Activated CD8-positive, alpha-beta T cell treated with anti-CD3 and anti-CD28 coated beads for 36 hours (primary cell): Measurements from ENCODE around the gene CDH18. TPM values are rescaled to one million over a fixed set of nuclear protein-coding genes. Genes with fewer than 3 reads are reported as not detected.

ENCODE experiments used
- ATAC-seq: fragments of 200-7000 bp; cut with Tn5 transposase; one replicate; pipeline ENCODE4 v1.10.0; 2021; ENCODE audit warnings: mild to moderate bottlenecking, moderate library complexity
- CTCF ChIA-PET: fragments of 350-600 bp; sonication (Branson Sonifier 250); formaldehyde crosslinking; loops from one replicate; lab custom pipeline; 2021; ENCODE audit warnings: antibody characterized with exemption; lab: Charles Lee
- POLR2A ChIA-PET: fragments of 350-600 bp; sonication (Branson Sonifier 250); formaldehyde crosslinking; loops from one replicate; lab custom pipeline; 2021; ENCODE audit warnings: antibody characterized with exemption; lab: Charles Lee
- DNase-seq: peaks from one replicate; pipeline ENCODE4 v3.0.0-alpha.2; 2020
- H3K27ac Mint-ChIP-seq: one replicate; pipeline ENCODE4 v1.8.0; 2021; ENCODE audit warnings: mild to moderate bottlenecking, mixed read lengths
- H3K27me3 Mint-ChIP-seq: one replicate; pipeline ENCODE4 v1.8.0; 2021; ENCODE audit warnings: mixed read lengths
- H3K36me3 Mint-ChIP-seq: one replicate; pipeline ENCODE4 v1.8.0; 2021; ENCODE audit warnings: low read depth, mixed read lengths
- H3K4me1 Mint-ChIP-seq: one replicate; pipeline ENCODE4 v1.8.0; 2021; ENCODE audit warnings: low read depth, mixed read lengths
- H3K4me3 Mint-ChIP-seq: one replicate; pipeline ENCODE4 v1.8.0; 2021; ENCODE audit warnings: mild to moderate bottlenecking, moderate library complexity, mixed read lengths
- H3K9me3 Mint-ChIP-seq: one replicate; pipeline ENCODE4 v1.8.0; 2021; ENCODE audit warnings: mixed read lengths
- intact Hi-C: fragments of 100-400 bp; cut with micrococcal nuclease; formaldehyde crosslinking; loops from one replicate; pipeline ENCODE4 v1.10.0; 2022
- total RNA-seq, 2 experiments: library from RNA; stranded (reverse); gene quantifications; one replicate each; pipeline ENCODE4 v1.2.3, GENCODE V29; 2021
- TF ChIP-seq, protein P1 (sequence below): fragments of 200-600 bp; IDR thresholded peaks from one replicate; pipeline ENCODE4 v1.8.0; 2022; ENCODE audit warnings: antibody characterized with exemption, mild to moderate bottlenecking

CDH18 gene
- total RNA-seq, 2 experiments from 2014 or later, result not detected

DNA sequence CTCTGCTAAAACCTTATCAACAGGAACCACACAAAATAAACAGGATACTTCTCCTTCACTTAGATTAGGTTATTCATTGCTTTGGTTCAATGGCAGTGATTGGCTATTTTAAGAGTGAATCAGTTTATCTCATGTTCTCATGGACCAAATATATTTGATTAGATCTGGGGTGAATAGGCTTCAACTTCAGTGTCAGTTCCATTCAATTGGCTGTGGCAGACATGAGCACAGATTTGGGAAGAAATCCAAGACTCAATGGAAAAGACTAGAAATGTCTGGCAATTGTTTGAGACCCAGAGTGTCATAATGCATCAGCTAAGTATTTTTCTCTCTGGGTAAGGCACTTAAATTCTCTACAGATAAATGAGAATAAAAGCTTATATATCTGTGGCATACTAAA, 37.1 kb downstream of the CDH18 start:
- ChIA-PET CTCF (no interaction called here), POLR2A (no interaction called here)
- ATAC-seq (no peak), DNase-seq (no peak)
- H3K4me3 Mint-ChIP-seq, result no peak overlapping the region
- H3K27me3 Mint-ChIP-seq, result no peaks in the 10 kb centered on the region
- TF ChIP-seq, protein P1, sequence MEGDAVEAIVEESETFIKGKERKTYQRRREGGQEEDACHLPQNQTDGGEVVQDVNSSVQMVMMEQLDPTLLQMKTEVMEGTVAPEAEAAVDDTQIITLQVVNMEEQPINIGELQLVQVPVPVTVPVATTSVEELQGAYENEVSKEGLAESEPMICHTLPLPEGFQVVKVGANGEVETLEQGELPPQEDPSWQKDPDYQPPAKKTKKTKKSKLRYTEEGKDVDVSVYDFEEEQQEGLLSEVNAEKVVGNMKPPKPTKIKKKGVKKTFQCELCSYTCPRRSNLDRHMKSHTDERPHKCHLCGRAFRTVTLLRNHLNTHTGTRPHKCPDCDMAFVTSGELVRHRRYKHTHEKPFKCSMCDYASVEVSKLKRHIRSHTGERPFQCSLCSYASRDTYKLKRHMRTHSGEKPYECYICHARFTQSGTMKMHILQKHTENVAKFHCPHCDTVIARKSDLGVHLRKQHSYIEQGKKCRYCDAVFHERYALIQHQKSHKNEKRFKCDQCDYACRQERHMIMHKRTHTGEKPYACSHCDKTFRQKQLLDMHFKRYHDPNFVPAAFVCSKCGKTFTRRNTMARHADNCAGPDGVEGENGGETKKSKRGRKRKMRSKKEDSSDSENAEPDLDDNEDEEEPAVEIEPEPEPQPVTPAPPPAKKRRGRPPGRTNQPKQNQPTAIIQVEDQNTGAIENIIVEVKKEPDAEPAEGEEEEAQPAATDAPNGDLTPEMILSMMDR, result no peak
- H3K36me3 Mint-ChIP-seq, result no peaks in the 10 kb centered on the region
- no peaks in the 10 kb centered on the region for H3K4me1 Mint-ChIP-seq
- intact Hi-C loops, result no loop called here
- H3K27ac Mint-ChIP-seq, result no peak overlapping the region
- H3K9me3 Mint-ChIP-seq, result peaks cover 12% of the 10 kb centered on the region

DNA sequence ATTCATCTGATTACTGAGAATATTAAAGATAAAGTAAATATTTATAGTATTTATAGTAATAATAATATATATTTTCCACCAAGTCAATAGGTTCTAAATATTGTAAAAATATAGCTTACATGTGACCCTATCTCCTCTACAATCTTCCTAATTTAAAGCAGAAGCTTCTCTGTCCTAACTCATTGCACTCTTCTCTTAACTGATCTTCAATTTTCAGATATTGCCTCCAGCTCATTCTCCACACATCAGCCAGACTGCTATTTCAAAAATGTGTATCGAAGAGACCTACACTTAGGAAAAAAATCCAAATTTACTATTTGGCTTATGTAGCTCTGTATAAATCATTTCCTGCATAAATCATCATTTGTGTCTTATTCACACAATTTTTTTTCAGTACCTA, 47.8 kb downstream of the CDH18 start:
- H3K27me3 Mint-ChIP-seq, result no peaks in the 10 kb centered on the region
- intact Hi-C loops, result no loop called here
- CTCF ChIA-PET, result no interaction called here
- POLR2A ChIA-PET, result no interaction called here
- H3K9me3 Mint-ChIP-seq, result peaks cover 6% of the 10 kb centered on the region
- no peak for ATAC-seq
- H3K4me1 Mint-ChIP-seq, result no peaks in the 10 kb centered on the region
- TF ChIP-seq, protein P1, result no peak
- DNase-seq, result no peak
- H3K4me3 Mint-ChIP-seq, result no peak overlapping the region
- no peak overlapping the region for H3K27ac Mint-ChIP-seq
- H3K36me3 Mint-ChIP-seq, result no peaks in the 10 kb centered on the region

DNA sequence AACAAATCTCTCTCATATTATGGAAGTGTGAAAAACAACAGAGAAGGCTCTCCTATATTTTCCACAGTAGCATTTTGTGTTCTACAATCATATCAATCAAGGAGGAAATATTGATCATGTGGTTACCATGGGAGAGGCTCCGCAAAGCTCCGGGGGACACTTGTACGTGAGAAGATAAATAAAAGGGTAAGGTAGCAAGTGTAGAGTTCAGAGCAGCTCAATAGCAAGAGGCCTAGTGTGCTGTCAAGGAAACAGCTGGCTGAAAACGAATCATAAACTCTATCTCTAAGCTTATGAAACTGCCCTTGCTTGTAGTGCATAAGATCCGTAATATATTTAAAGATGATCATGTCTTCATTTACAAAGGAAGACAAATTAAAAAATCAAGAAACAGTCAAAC, 57.5 kb downstream of the CDH18 start:
- CTCF ChIA-PET, result no interaction called here
- intact Hi-C loops, result no loop called here
- Mint-ChIP-seq H3K4me1 (no peaks in the 10 kb centered on the region), H3K4me3 (no peak overlapping the region), H3K27ac (no peak overlapping the region), H3K36me3 (no peaks in the 10 kb centered on the region), H3K27me3 (no peaks in the 10 kb centered on the region), H3K9me3 (peaks cover 12% of the 10 kb centered on the region)
- TF ChIP-seq, protein P1, result no peak
- ATAC-seq (no peak), DNase-seq (no peak)
- POLR2A ChIA-PET, result no interaction called here

DNA sequence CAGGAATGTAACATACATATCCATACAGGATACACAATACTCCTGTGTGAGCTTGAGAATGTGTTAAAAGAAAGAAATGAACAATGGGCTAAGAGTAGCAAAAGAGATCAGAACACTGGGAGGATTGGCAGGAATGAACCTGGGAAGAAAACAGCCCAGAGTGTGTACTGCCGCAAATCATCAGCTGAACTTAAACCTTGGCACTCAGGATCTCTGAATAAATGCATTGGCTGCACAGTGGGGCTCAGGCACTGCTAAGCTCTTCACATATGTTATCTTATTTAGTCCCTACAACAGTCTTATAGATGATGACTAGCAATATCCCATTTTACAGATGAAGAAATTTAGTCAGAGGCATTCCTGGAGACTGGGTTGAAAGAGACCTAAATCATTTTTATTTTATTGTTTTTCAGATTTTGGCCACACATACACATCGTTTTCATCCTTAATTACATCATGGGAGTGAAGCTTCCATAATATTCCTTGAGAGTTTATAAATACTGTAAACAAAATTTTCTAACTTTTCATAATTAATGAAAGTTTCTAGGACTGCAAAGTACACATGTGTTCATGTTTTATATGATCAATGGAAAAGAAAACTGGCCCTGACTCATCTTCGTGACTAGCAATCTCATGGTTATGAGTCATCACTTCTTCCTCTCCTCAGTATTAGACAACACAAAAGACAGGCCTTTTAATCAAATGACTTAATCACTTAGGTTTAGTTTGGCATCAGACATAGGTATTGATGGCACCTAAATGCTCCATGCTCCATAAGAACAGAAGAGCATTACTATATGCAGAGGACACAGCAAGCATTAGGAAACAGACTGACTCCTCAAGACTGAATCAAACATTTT, 59.2 kb downstream of the CDH18 start:
- no peak for ATAC-seq
- intact Hi-C loops, result no loop called here
- peaks cover 12% of the 10 kb centered on the region for H3K9me3 Mint-ChIP-seq
- H3K4me3 Mint-ChIP-seq, result no peak overlapping the region
- TF ChIP-seq, protein P1, result no peak
- no peaks in the 10 kb centered on the region for H3K36me3 Mint-ChIP-seq
- no peaks in the 10 kb centered on the region for H3K4me1 Mint-ChIP-seq
- ChIA-PET POLR2A (no interaction called here), CTCF (no interaction called here)
- DNase-seq, result no peak
- no peaks in the 10 kb centered on the region for H3K27me3 Mint-ChIP-seq
- no peak overlapping the region for H3K27ac Mint-ChIP-seq

DNA sequence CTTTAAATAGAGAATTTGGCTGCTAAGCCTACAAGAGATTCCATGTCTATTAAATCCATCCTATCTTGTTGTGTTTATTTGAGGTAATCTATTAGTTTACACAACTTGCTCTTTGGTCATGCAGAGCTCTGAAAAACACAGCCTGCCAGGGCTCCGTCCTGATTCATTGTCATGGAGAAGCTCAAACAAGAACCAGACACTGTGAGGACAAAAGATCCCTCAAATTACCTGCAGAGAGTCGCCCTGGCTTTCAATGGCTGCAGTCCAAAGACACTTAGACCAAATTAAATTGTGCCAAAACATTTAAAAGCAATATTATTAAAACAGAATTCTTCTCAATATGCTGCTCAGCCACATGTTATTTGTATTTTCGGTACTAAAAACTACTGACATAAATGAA, 60.1 kb downstream of the CDH18 start:
- ChIA-PET POLR2A (no interaction called here), CTCF (no interaction called here)
- TF ChIP-seq, protein P1, result no peak
- Mint-ChIP-seq H3K36me3 (no peaks in the 10 kb centered on the region), H3K27me3 (no peaks in the 10 kb centered on the region), H3K9me3 (peaks cover 7% of the 10 kb centered on the region), H3K4me3 (no peak overlapping the region), H3K27ac (no peak overlapping the region), H3K4me1 (no peaks in the 10 kb centered on the region)
- intact Hi-C loops, result no loop called here
- DNase-seq, result no peak
- no peak for ATAC-seq
